GM18520 (cell line): ENCODE results near the gene ALK.

ENCODE experiments used
- ATAC-seq: cut with Tn5 transposase; IDR thresholded peaks from one replicate; pipeline ENCODE4 v1.9.1; 2021; ENCODE audit not compliant: unreplicated experiment

The ALK gene

GRCh38 chr2:29662861-29663260 lies 258.5 kb downstream of the ALK start:
- no peak for ATAC-seq

- ATAC-seq = no peak
These were observed 261.2 kb downstream of the ALK start for GRCh38 chr2:29660201-29660600.

- no peak for ATAC-seq
These were observed 262.2 kb downstream of the ALK start for GRCh38 chr2:29659178-29659577.

- ATAC-seq = no peak
These were observed 263.7 kb downstream of the ALK start for GRCh38 chr2:29657674-29658073.

GRCh38 chr2:29655391-29656086 lies 265.8 kb downstream of the ALK start:
- no peak for ATAC-seq

GRCh38 chr2:29650631-29651097 lies 270.7 kb downstream of the ALK start:
- ATAC-seq = no peak

GRCh38 chr2:29644949-29645348 lies 276.4 kb downstream of the ALK start:
- no peak for ATAC-seq

GRCh38 chr2:29643196-29643595 lies 278.2 kb downstream of the ALK start:
- ATAC-seq = no peak

- no peak for ATAC-seq
These were observed 281.0 kb downstream of the ALK start for GRCh38 chr2:29640360-29640759.

- no peak for ATAC-seq
These were observed 282.7 kb downstream of the ALK start for GRCh38 chr2:29638641-29639040.

- ATAC-seq = no peak
These were observed 286.5 kb downstream of the ALK start for GRCh38 chr2:29634916-29635315.

- ATAC-seq = no peak
These were observed 289.4 kb downstream of the ALK start for GRCh38 chr2:29632018-29632417.

- no peak for ATAC-seq
These were observed 291.9 kb downstream of the ALK start for GRCh38 chr2:29629495-29629894.

GRCh38 chr2:29628862-29629261 lies 292.5 kb downstream of the ALK start:
- ATAC-seq = no peak

- ATAC-seq = no peak
These were observed 293.2 kb downstream of the ALK start for GRCh38 chr2:29628108-29628745.

- no peak for ATAC-seq
These were observed 294.1 kb downstream of the ALK start for GRCh38 chr2:29627279-29627711.

- ATAC-seq = no peak
These were observed 300.5 kb downstream of the ALK start for GRCh38 chr2:29620890-29621289.

GRCh38 chr2:29619689-29620088 lies 301.7 kb downstream of the ALK start:
- ATAC-seq = no peak

- ATAC-seq = no peak
These were observed 303.4 kb downstream of the ALK start for GRCh38 chr2:29618024-29618423.

- ATAC-seq = no peak
These were observed 304.0 kb downstream of the ALK start for GRCh38 chr2:29617351-29617750.

GRCh38 chr2:29616569-29616968 lies 304.8 kb downstream of the ALK start:
- no peak for ATAC-seq

GRCh38 chr2:29615841-29616240 lies 305.5 kb downstream of the ALK start:
- ATAC-seq = no peak

GRCh38 chr2:29615183-29615582 lies 306.2 kb downstream of the ALK start:
- ATAC-seq = no peak
